SK-N-SH (cell line): ENCODE measurements around the gene GRIK3.

Experiments
- EP300 ChIP-seq, 2 experiments: IDR thresholded peaks; 2 replicates each; pipeline versions ENCODE4 v1.4.0 to v1.6.1; 2012; ENCODE audit warnings: borderline replicate concordance in 1 of 2, low read depth in 1 of 2, low read length in 1 of 2
- GABPA ChIP-seq: IDR thresholded peaks from 2 replicates; pipeline ENCODE4 v1.4.0; 2012; ENCODE audit warnings: low read depth, mild to moderate bottlenecking
- JUND ChIP-seq: IDR thresholded peaks from 2 replicates; pipeline ENCODE4 v1.4.0; 2012
- NFIC ChIP-seq: IDR thresholded peaks from 2 replicates; pipeline ENCODE4 v1.4.0; 2012; ENCODE audit warnings: borderline replicate concordance
- POLR2AphosphoS5 ChIP-seq: IDR thresholded peaks from 2 replicates; pipeline ENCODE4 v1.6.1; 2012; ENCODE audit warnings: low read depth, low read length
- RAD21 ChIP-seq: IDR thresholded peaks from 2 replicates; pipeline ENCODE4 v1.6.1; 2012; ENCODE audit warnings: mild to moderate bottlenecking, low read length
- SMC3 ChIP-seq: IDR thresholded peaks from 2 replicates; pipeline ENCODE4 v1.6.1; 2012; ENCODE audit warnings: low read depth, low read length, improper control_type of control experiment
- TAF1 ChIP-seq: IDR thresholded peaks from 2 replicates; pipeline ENCODE4 v1.6.1; 2012; ENCODE audit warnings: low read depth, mild to moderate bottlenecking, low read length, moderate library complexity, borderline replicate concordance
- YY1 ChIP-seq: IDR thresholded peaks from 2 replicates; pipeline ENCODE4 v1.4.0; 2012; ENCODE audit warnings: low read depth, mild to moderate bottlenecking
- TF ChIP-seq, protein P1 (sequence below): fragments of 150-350 bp; IDR thresholded peaks from 2 replicates; pipeline ENCODE4 v1.6.1; 2016; ENCODE audit warnings: mild to moderate bottlenecking, low read depth, low read length
- TF ChIP-seq, protein P2 (sequence below): fragments of 200-600 bp; sonication (generic); IDR thresholded peaks from 2 replicates; pipeline ENCODE4 v1.6.1; 2017; ENCODE audit warnings: antibody characterized with exemption, mild to moderate bottlenecking, moderate library complexity
- TF ChIP-seq, protein P3 (sequence below): IDR thresholded peaks from 2 replicates; pipeline ENCODE4 v1.4.0; 2012; ENCODE audit warnings: low read depth, borderline replicate concordance
- TF ChIP-seq, protein P4 (sequence below): fragments of 150-350 bp; IDR thresholded peaks from 2 replicates; pipeline ENCODE4 v1.6.1; 2017; ENCODE audit warnings: antibody characterized with exemption, low read length, low read depth, borderline replicate concordance
- TF ChIP-seq, protein P5 (sequence below): IDR thresholded peaks from 2 replicates; pipeline ENCODE4; 2012

DNA sequence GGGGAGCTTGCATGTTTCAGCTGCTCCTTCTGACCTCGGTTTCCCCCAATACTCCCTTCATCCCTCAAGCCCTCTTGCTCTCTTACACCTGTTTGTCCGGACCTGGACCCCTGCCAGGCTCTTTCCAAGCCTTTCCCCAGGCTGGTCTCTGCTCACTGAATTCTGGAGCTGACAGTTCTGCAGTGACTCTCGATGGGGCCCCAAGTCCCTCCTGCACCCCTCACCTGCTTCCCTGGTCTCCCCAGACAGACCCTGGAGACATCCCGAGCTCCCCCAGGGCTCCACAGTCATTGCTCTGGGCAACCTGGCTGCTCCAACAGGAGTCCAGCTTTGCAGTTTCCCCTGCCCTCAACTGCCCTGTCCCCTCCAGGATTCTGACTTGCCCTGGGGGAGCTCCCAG, 198.6 kb downstream of the GRIK3 start:
- TF ChIP-seq, protein P1, sequence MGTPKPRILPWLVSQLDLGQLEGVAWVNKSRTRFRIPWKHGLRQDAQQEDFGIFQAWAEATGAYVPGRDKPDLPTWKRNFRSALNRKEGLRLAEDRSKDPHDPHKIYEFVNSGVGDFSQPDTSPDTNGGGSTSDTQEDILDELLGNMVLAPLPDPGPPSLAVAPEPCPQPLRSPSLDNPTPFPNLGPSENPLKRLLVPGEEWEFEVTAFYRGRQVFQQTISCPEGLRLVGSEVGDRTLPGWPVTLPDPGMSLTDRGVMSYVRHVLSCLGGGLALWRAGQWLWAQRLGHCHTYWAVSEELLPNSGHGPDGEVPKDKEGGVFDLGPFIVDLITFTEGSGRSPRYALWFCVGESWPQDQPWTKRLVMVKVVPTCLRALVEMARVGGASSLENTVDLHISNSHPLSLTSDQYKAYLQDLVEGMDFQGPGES: no peak
- TF ChIP-seq, protein P2, sequence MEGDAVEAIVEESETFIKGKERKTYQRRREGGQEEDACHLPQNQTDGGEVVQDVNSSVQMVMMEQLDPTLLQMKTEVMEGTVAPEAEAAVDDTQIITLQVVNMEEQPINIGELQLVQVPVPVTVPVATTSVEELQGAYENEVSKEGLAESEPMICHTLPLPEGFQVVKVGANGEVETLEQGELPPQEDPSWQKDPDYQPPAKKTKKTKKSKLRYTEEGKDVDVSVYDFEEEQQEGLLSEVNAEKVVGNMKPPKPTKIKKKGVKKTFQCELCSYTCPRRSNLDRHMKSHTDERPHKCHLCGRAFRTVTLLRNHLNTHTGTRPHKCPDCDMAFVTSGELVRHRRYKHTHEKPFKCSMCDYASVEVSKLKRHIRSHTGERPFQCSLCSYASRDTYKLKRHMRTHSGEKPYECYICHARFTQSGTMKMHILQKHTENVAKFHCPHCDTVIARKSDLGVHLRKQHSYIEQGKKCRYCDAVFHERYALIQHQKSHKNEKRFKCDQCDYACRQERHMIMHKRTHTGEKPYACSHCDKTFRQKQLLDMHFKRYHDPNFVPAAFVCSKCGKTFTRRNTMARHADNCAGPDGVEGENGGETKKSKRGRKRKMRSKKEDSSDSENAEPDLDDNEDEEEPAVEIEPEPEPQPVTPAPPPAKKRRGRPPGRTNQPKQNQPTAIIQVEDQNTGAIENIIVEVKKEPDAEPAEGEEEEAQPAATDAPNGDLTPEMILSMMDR: no peak
- TF ChIP-seq, protein P3, sequence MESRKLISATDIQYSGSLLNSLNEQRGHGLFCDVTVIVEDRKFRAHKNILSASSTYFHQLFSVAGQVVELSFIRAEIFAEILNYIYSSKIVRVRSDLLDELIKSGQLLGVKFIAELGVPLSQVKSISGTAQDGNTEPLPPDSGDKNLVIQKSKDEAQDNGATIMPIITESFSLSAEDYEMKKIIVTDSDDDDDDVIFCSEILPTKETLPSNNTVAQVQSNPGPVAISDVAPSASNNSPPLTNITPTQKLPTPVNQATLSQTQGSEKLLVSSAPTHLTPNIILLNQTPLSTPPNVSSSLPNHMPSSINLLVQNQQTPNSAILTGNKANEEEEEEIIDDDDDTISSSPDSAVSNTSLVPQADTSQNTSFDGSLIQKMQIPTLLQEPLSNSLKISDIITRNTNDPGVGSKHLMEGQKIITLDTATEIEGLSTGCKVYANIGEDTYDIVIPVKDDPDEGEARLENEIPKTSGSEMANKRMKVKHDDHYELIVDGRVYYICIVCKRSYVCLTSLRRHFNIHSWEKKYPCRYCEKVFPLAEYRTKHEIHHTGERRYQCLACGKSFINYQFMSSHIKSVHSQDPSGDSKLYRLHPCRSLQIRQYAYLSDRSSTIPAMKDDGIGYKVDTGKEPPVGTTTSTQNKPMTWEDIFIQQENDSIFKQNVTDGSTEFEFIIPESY: no peak
- TF ChIP-seq, protein P4, sequence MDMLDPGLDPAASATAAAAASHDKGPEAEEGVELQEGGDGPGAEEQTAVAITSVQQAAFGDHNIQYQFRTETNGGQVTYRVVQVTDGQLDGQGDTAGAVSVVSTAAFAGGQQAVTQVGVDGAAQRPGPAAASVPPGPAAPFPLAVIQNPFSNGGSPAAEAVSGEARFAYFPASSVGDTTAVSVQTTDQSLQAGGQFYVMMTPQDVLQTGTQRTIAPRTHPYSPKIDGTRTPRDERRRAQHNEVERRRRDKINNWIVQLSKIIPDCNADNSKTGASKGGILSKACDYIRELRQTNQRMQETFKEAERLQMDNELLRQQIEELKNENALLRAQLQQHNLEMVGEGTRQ: no peak
- TF ChIP-seq EP300 (IDR thresholded peaks at IDR 0.05; ENCODE audit: borderline replicate concordance in 1 of 2, low read depth in 1 of 2, low read length in 1 of 2) (no peak), SMC3 (no peak), TAF1 (no peak), POLR2AphosphoS5 (no peak), GABPA (no peak), JUND (no peak), YY1 (no peak), RAD21 (no peak), NFIC (no peak)
- TF ChIP-seq, protein P5, sequence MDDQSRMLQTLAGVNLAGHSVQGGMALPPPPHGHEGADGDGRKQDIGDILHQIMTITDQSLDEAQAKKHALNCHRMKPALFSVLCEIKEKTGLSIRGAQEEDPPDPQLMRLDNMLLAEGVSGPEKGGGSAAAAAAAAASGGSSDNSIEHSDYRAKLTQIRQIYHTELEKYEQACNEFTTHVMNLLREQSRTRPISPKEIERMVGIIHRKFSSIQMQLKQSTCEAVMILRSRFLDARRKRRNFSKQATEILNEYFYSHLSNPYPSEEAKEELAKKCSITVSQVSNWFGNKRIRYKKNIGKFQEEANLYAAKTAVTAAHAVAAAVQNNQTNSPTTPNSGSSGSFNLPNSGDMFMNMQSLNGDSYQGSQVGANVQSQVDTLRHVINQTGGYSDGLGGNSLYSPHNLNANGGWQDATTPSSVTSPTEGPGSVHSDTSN: no peak
